Measurements from ENCODE around the gene BRCA2.

Gene BRCA2

GRCh38 chr13:32272021-32272683, 43.2 kb upstream of the BRCA2 start:
- no peak overlapping the region for H3K4me3 Mint-ChIP-seq
- TF ChIP-seq CTCF (IDR thresholded peaks at IDR 0.05; ENCODE audit: unreplicated experiment in 3 of 3): no peak
- H3K27ac Mint-ChIP-seq: no peak overlapping the region
- H3K9me3 Mint-ChIP-seq: no peaks in the 10 kb centered on the region
- H3K36me3 Mint-ChIP-seq (ENCODE audit: low read depth): peaks cover 24% of the 10 kb centered on the region
- H3K4me1 Mint-ChIP-seq: no peaks in the 10 kb centered on the region
- H3K27me3 Mint-ChIP-seq (ENCODE audit: low read depth): no peaks in the 10 kb centered on the region

DNA sequence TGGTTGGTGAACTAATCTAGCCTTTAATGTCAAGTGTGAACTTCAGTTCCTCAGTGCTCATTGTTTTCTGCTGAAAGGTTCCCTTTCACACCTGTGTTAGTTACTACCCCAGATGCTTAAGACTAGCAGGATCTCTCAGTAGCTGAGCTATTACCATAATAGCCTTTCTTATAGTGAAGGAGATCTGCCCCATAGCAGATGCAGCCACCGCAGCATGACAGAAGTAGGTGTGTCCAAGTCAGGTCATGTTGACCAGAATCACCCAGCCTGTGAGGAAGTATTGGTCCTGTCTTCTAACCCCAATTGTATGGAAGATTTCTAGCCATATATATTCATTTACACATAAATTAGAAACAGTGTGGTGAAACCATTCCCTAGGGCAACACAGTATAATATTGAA, 37.5 kb upstream of the BRCA2 start:
- Mint-ChIP-seq H3K9me3 (no peaks in the 10 kb centered on the region), H3K27ac (no peak overlapping the region), H3K4me3 (no peak overlapping the region), H3K4me1 (no peaks in the 10 kb centered on the region), H3K27me3 (ENCODE audit: low read depth) (no peaks in the 10 kb centered on the region), H3K36me3 (ENCODE audit: low read depth) (peaks cover 7% of the 10 kb centered on the region)
- no peak for TF ChIP-seq CTCF (IDR thresholded peaks at IDR 0.05; ENCODE audit: unreplicated experiment in 3 of 3)

GRCh38 chr13:32278426-32278825, 36.9 kb upstream of the BRCA2 start:
- no peak for TF ChIP-seq CTCF (IDR thresholded peaks at IDR 0.05; ENCODE audit: unreplicated experiment in 3 of 3)
- no peaks in the 10 kb centered on the region for H3K4me1 Mint-ChIP-seq
- H3K27ac Mint-ChIP-seq: no peak overlapping the region
- peaks cover 7% of the 10 kb centered on the region for H3K36me3 Mint-ChIP-seq (ENCODE audit: low read depth)
- no peaks in the 10 kb centered on the region for H3K9me3 Mint-ChIP-seq
- no peaks in the 10 kb centered on the region for H3K27me3 Mint-ChIP-seq (ENCODE audit: low read depth)
- H3K4me3 Mint-ChIP-seq: no peak overlapping the region

GRCh38 chr13:32281096-32281495, 34.2 kb upstream of the BRCA2 start:
- H3K9me3 Mint-ChIP-seq: no peaks in the 10 kb centered on the region
- H3K36me3 Mint-ChIP-seq (ENCODE audit: low read depth): no peaks in the 10 kb centered on the region
- no peak for TF ChIP-seq CTCF (IDR thresholded peaks at IDR 0.05; ENCODE audit: unreplicated experiment in 3 of 3)
- no peak overlapping the region for H3K27ac Mint-ChIP-seq
- no peak overlapping the region for H3K4me3 Mint-ChIP-seq
- no peaks in the 10 kb centered on the region for H3K27me3 Mint-ChIP-seq (ENCODE audit: low read depth)
- H3K4me1 Mint-ChIP-seq: peaks cover 15% of the 10 kb centered on the region

GRCh38 chr13:32282096-32282711, 33.1 kb upstream of the BRCA2 start:
- H3K4me1 Mint-ChIP-seq: peaks cover 15% of the 10 kb centered on the region
- no peak overlapping the region for H3K4me3 Mint-ChIP-seq
- H3K27ac Mint-ChIP-seq: no peak overlapping the region
- no peak for TF ChIP-seq CTCF (IDR thresholded peaks at IDR 0.05; ENCODE audit: unreplicated experiment in 3 of 3)
- no peaks in the 10 kb centered on the region for H3K36me3 Mint-ChIP-seq (ENCODE audit: low read depth)
- no peaks in the 10 kb centered on the region for H3K27me3 Mint-ChIP-seq (ENCODE audit: low read depth)
- H3K9me3 Mint-ChIP-seq: no peaks in the 10 kb centered on the region

All from nephron (organoid).